Stimulated activated naive CD8-positive, alpha-beta T cell treated with anti-CD3 and anti-CD28 coated beads, Interleukin-15, Interleukin-2, amounts not matched to agents 100 U/mL and 50 U/mL, for 24 hours (primary cell): ENCODE data around the gene PRPSAP2.

Experiments
- ATAC-seq: fragments of 150-1000 bp; cut with Tn5 transposase; one replicate; pipeline ENCODE4 v1.10.0; 2021
- DNase-seq: peaks from one replicate; pipeline ENCODE4 v3.0.0; 2021

PRPSAP2 gene

DNA sequence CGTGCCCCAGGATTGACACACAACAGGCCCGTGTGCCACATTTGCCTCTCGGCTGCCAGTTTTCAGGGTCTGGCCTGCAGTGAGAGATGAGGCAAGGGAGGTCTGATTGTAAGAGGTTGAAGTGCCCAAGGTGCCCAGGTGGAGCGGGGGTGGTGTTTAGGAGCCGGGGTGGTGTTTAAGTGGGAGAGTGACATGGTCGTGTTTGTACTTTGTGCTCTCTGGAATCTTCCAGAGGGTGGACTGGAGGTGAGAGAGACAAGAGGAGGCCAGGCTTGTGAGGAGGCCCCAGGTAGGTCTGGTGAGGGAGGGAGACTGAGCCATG, 104.5 kb downstream of the PRPSAP2 start:
- DNase-seq: no peak
- no peak for ATAC-seq

DNA sequence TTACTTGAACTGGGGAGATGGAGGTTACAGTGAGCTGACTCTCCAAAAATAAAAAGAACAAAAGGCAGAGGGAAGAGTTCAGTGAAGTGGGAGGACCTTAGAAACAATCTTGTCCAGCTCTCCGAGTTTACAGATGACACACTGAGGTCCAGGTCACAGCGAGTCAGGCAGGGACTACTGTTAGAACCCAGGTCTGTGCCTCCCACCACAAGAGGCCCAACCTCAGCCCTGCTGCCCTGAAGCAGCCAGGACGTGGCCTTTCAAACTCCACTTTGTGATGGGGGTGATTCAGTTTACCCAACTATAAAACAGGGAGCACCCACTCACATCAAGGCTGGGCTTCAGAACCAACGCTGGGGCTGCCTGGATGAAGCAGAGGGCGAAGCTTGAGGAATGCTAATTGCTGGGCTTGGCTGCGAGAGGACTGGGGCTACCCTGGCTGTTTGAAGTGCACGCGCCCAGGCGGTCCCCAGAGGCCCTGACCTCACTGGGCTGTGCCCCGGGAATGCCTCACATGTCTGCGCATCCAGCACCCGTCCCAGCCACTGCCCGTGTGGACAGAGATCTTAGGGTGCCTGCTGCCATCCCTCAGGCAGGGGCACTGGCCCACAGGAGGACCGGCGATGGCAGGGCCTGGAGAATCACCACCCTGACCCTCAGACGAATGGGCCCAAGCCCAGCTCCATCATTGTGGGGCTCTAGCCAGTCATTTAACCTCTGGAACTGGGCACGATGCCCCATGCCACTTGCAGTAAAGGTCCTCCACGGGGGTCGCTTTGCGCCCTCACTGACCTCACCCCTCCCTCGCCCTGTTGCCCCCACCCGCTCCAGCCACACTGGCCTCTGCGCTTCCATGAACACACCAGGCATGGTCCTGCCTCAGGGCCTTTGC, 105.4 kb downstream of the PRPSAP2 start:
- DNase-seq (peak; percentile 42), ATAC-seq (peak; percentile 67)

DNA sequence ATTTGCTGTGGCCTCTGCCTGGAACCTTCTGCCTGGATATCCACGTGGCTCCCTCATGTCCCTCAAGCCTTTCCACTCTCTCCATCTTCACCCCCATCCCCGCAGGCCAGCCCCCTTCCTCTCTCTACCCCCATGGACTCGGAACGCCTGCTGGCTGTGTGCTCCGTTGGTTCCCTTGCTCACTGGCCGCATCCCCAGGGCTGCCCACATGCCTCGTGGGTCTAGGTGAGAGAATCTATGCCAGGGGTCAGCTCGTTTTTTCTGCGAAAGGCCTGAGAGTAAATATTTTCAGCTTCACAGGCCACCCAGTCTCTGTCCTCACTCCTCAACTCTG, 106.1 kb downstream of the PRPSAP2 start:
- ATAC-seq (no peak), DNase-seq (no peak)

DNA sequence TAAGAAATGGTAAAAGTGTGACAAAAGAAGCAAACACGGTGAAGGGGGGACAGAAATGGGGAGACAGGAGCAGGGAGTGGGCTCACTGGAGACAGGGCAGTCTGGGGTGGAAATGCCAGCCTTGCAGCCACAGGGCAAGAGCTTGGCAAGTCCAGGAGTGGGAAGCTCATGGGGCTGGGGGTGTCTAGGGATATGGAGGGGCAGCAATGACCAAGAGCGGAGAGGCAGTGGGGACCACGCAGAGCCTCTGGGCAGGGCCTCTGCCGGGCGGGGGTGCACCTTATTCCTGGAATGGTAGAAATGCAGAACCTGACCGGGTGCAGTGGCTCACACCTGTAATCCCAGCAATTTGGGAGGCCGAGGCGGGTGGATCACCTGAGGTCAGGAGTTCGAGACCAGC, 106.6 kb downstream of the PRPSAP2 start:
- DNase-seq (no peak), ATAC-seq (no peak)

DNA sequence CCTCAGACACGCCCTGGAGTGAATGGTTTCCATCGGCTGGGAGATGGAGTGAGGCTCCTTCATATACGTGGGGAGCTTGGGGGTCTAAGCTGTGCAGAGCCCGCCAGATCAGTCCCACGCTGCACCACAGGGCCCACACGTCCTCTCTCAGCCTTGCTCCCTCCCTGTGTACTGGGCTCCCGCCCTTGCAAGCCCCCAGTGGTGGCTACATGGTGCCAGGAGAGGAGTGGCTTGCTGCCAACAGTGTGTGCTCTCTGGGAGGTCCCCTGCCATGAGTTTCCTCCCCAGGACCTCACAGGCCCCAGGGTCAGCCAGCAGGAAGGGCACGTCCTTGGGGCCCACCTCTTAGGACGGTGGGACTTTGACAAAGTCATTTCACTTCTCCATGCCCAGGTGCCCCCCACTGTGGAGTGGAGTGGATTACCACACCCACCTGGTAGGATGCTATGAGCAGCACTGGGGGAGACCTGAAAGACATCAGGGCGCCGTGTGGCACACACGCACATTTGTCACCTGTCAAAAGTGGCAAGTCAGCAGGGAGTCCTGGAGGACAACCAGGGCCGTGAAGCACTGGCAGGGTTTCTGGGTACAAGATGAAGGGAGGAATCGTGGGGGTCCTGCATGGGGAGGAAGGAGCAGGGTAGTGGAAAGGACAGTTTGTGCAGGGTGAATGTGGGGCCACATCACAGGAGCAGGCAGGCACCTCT, 107.8 kb downstream of the PRPSAP2 start:
- ATAC-seq: no peak
- DNase-seq: no peak

DNA sequence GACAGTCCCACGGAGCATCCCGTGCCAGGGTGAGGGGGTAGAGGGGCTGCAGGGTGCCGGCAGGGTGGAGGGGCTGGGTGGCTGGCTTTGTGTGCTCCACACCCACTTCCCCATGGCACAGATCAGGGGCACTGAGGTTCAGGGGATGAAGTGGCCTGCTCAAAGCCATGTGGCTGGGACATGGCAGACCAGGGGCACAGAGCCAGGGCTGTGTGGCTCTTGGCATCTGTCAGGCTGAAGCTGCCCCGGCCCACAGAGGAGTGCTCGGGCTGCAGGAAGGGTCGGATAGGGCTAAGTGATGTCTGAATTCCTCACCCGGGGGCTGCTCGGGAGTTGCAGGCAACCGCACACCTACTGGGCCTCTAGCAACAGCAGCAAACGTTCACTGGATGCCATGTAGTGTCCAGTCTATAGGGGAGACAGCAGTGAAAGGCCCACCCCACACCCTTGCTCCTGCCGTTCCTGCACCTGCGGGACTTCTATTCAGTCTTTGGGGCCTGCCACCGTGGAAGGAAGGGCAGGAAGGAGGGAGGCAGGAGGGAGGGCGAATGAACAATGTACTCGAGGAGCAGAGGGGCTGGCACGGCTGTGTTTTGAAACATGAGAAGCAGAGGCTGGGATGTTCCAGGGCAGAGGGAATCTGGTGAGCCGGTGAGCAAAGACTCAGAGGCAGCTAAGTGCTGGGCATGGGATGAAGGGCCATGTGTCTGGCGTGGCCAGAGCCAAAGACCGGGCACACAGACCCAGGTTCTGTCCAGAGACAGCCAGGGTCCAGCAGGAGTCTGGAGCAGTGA, 109.1 kb downstream of the PRPSAP2 start:
- DNase-seq: no peak

DNA sequence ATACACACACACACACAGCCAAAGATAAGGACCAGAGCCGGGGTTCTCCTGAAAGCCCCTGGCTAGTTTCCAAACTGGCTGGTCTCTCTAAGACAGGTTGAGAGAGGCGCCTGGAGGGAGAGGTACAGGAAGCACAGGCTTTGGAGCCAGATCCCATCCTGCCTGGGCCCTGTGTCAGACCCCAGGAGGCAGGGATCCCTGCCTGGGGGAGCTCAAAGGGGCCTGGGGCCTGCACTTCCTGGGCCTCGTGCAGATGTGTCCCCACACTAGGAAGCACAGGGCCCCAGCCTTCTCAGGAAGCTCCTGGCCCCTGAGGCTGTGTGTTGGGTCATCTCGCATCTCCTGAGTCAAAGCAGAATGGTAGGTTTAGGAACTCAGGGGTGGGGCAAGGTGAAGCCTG, 110.0 kb downstream of the PRPSAP2 start:
- DNase-seq (no peak), ATAC-seq (no peak)

More for the DNA sequence above, 109.1 kb downstream of the PRPSAP2 start:
- ATAC-seq: no peak

DNA sequence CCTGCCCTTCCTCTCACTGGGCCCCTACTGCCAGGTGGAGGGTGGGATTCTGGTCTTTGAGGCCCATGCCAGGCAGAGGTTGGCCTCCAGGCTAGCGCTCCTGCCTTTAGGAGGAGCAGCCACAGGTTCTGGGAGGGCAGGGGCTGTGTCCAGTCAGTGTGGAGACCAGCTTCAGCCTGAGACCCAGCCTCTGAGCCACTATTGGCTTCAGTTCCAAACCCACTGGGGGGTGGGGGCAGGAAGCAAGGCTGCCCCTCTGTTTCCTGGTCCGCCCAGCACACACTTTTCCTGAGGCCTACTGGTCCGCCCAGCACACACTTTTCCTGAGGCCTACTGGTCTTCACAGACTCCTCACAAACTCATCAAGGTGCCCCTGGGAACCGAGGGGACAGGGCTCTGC, 110.4 kb downstream of the PRPSAP2 start:
- no peak for ATAC-seq
- DNase-seq: no peak

DNA sequence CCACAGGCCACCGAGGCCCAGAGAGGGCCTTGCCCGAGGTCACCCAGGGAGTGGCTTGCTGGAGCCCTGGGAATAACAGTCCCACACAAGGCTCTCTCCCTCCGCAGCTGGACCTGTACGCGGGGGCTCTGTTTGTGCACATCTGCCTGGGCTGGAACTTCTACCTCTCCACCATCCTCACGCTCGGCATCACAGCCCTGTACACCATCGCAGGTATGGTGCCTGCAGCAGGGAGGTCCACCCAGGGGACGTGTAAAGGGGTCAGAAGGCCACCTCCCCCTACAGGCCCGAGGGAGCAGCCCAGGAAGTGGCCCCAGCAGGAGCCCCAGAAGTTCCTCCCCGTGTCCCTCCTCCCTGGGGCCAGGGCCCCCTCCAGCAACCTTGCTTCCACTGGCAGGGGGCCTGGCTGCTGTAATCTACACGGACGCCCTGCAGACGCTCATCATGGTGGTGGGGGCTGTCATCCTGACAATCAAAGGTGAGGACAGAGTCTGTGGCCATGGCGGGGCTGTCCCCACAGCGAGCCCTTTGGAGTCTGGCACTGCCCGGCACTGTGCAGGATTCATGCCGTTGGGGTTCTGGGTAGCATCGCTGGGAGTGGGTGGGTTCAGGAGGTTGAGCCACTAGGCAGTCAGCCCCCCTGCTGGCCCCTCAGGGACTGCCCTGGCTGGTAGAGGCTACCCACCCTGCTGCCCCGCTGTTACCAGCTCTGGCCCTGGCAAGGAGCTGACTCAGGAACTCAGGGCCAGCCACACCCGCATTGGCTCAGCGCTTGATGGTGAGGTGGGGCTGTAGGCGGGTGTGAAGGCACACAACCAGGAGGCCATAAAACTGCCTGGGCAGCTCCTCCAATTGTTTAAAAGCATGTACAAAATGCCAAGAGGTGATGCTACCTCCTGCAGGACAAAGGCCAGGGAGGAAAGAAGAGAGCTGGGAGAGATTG, 111.3 kb downstream of the PRPSAP2 start:
- DNase-seq (no peak), ATAC-seq (no peak)

DNA sequence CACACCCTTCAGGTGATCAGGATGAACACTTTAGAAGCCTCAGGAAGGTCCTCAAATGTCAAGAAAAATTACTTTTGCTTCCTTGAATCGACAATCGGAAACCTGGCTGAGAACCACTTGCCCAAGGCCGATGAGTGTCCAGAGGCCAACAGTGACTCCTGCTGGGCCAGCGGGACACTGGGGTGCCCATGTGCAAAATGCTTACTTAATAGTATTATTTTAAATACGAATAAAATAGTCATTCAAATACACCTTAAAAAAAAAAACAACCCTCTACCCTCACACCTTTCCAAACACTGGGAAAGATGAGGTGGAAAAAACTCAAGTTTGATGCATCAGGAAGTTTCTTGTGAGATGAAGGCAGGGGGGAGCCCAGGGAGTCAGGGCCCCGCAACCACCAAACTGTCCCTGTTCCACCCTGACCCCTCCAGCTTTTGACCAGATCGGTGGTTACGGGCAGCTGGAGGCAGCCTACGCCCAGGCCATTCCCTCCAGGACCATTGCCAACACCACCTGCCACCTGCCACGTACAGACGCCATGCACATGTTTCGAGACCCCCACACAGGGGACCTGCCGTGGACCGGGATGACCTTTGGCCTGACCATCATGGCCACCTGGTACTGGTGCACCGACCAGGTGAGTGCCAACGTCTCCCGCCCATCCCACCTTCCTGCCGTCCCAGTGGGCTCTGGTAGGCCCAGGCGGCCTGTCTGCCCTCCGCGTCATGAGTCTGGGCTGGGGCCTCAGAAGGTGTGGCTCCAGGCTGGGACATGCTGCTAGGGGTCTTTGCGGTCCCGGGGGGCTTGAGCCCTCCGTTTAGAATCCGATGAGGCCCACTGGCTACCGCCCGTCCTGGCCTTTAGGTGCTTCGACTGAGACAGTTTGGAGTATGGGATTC, 112.9 kb downstream of the PRPSAP2 start:
- no peak for ATAC-seq
- no peak for DNase-seq

DNA sequence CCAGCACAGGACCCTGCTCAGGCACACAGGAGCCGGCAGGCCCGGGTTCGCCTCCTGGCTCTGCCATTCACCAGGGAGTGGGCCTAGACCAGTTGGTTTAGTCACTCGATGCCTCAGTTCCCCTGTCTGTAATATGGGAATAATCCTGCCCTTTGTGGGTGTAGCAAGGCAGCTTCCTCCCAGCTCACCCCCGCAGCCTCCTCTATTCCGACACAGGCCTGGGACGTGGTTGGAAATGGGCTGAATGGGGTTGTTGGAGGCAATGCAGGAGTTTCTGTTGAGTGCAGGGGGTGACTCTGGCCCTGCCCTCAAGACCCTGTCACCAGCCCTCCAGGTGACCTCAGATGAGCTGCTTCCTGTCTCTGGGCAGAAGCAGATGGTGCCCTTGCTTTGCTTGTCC, 113.9 kb downstream of the PRPSAP2 start:
- ATAC-seq: no peak
- DNase-seq: no peak

DNA sequence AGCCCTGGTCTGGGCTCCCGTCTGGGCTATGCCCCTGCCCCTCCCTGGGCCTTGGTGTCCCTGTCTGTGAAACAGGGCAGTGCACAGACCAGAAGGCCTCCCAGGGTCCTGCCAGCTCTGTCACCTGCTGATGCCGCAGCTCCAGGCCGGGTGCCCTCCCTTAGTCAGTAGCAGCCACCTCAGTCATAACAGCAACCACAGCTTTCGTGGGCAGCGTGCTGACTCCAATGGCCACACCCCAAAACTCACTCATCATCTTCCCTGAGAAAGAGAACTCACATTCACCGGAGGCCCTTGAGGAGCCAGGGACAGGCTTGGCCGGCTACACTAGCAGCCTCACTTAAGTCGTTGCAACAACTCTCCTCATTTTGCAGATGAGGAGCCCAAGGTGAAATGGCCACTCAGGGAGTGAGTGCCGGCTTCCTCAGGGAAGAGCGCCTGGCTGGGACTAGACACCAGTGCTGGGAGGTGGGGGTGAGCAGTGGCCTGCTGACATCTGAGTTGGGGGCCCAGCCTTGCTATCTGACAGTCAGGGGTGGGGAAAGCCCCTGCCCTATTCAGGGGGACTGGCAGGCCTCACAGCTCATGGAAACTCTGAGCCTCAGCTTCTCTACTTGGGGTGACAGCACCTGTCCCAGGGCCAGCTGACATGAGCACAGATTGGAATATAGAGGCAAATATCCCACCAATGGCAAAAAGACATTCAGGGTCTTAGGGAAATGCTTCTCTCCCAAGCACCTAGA, 116.6 kb downstream of the PRPSAP2 start:
- ATAC-seq (peak; percentile 85), DNase-seq (peak; percentile 61)

DNA sequence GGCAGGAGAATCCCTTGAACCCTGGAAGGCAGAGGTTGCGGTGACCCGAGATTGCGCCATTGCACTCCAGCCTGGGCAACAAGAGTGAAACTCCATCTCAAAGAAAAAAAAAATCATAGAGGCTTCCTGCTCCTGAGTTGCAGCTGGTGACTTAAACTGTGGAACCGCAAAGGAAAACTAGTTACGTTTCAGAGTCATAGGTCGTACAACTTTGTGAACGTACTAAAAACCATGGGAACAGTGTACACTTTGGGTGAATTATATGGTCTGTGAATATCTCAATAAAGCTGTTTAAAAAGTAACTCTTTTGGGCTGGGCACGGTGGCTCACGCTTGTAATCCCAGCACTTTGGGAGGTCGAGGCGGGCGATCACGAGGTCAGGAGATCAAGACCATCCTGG, 117.7 kb downstream of the PRPSAP2 start:
- ATAC-seq: no peak

DNA sequence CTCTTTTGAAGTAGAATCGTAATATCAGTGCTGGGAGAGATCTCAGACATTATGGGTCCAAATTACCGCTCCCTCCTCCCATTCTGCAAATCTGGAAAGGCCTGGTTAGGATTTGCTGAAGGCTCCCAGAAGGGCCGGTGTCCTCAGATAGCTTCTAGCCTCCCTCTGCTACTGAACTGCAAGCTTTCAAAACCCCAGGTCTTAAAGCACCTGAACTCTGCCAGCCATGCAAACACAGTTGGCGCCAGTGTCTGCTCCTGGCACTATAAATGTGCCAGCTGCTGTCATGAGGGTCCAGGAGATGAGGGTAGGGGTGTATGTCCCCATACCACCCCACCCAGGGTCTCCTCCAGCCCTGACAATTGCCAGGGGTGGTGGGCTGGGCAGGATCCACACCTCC, 118.3 kb downstream of the PRPSAP2 start:
- DNase-seq (no peak), ATAC-seq (no peak)

More for the DNA sequence above, 117.7 kb downstream of the PRPSAP2 start:
- no peak for DNase-seq

DNA sequence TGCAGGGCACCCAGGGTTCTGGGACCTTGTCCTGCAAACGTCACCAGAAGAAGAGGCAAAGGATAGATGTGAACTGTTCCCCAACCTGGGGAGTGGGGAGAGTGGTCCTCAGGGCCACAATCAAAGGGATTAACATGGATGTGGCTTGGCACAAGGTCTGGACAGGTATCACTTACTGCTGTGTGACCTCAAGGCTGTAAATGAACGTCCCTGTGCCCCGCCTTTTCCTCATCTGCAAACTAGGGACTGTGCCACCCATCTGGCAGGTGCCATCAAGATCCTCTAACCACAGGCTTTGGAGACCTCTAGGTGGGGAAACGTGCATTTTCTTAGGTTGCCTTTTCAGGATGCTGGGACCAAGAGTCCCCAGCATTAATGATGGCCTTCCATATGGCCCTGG, 119.1 kb downstream of the PRPSAP2 start:
- DNase-seq: no peak
- ATAC-seq: no peak

DNA sequence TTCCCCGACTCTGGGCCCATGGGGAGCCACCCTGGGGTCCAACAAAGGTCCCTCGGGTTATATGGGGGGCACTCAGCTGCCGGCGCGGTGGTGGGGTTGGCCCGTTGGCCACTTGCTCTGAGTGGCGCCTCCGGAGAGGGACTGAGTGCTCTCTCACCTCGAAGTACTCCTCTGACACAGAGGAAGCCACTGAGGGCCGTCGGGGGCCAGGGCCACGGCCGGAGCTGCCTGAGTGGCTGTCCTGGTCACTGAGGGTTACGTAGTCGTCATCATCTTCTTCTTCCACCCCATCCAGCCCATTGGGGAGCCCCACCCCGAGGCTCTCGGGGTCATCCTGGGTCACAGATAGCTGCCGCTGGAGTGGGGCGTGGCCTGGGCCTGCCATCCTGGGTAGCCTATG, 119.7 kb downstream of the PRPSAP2 start:
- ATAC-seq: no peak
- no peak for DNase-seq

DNA sequence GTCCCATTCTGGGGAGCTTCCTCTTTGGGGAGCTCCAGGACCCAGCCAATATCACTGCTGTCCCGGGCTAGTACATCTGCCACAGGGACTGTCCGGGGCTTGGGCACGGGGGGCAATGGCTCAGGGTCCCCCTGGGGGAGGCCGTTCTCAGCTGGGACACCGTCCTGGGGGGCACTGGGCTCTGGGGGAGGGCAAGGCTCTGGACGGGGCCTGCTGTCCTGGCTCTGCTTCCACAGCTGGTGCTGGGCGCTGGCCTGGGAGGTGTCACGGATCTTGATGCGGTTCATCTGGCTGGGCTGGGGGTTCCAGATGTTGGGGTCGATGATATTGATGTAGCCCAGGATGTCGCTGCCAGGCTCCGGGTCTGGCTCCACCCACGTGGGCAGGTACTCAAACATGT, 120.1 kb downstream of the PRPSAP2 start:
- no peak for DNase-seq
- ATAC-seq: no peak

DNA sequence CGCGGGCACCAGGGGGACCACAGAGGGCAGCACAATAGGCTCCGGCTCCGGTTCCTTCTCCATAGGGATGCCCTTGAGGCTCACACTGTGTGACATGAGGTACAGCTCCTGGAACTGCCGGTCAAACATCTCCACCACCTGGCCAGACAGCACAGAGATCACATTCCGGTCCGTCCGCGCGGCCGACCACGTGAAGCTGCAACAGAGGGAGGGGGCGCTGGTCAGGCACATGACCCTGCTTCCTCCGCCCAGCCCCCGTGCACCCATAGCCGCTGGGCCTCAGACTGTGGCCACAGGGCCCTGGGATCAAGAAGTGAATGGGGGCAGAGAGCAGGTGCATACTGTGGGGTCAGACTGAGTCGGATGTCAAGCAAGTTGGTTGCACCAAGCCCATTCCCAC, 120.7 kb downstream of the PRPSAP2 start:
- ATAC-seq: no peak

More for the DNA sequence above, 120.7 kb downstream of the PRPSAP2 start:
- no peak for DNase-seq
